Natural killer cell (primary cell): ENCODE measurements around the gene RABGAP1L. TPM values are rescaled to one million over a fixed set of nuclear protein-coding genes. Genes with fewer than 3 reads are reported as not detected.
"Not testable (repeated sequence)": the region's sequence is repeated elsewhere in the genome, so short reads cannot be mapped to it uniquely, and the experiment has no call there.

ENCODE experiments used
- ATAC-seq, 3 donors: fragments of 150-1000 bp in 2 of 3; fragments of 200-7000 bp in 1 of 3; cut with Tn5 transposase; 1 replicate in 1 of 3; 2 replicates in 2 of 3; pipeline ENCODE4 v1.10.0; 2021; ENCODE audit warnings: mild to moderate bottlenecking in 2 of 3, moderate library complexity in 2 of 3
- DNase-seq, 2 donors: peaks; one replicate each; pipeline versions ENCODE4 v3.0.0 to v3.0.0-alpha.2; 2013 to 2021; ENCODE audit warnings: mixed read lengths in 1 of 2
- H3K27ac ChIP-seq: one replicate; pipeline ENCODE4 v1.5.1; 2013; ENCODE audit warnings: mild to moderate bottlenecking, low read length
- H3K27me3 ChIP-seq: one replicate; pipeline ENCODE4 v1.6.1; 2013; ENCODE audit warnings: low read length; ENCODE audit not compliant: control insufficient read depth, insufficient read depth
- H3K36me3 ChIP-seq: one replicate; pipeline ENCODE4 v1.6.1; 2013; ENCODE audit warnings: low read length; ENCODE audit not compliant: control insufficient read depth, insufficient read depth
- H3K4me1 ChIP-seq: one replicate; pipeline ENCODE4 v1.6.1; 2013; ENCODE audit warnings: low read length; ENCODE audit not compliant: control insufficient read depth, insufficient read depth
- H3K4me3 ChIP-seq: one replicate; pipeline ENCODE4 v1.5.1; 2013; ENCODE audit warnings: low read length
- H3K9me3 ChIP-seq: one replicate; pipeline ENCODE4 v1.6.1; 2013; ENCODE audit warnings: low read length; ENCODE audit not compliant: control insufficient read depth, insufficient read depth
- H3K27ac Mint-ChIP-seq, 2 donors: one replicate each; pipeline ENCODE4 v1.8.0; 2022; ENCODE audit warnings: mild to moderate bottlenecking in 2 of 2, mixed read lengths in 2 of 2, moderate library complexity in 1 of 2
- H3K27me3 Mint-ChIP-seq, 2 donors: one replicate each; pipeline ENCODE4 v1.8.0; 2022; ENCODE audit warnings: low read depth in 2 of 2, mixed read lengths in 2 of 2
- H3K36me3 Mint-ChIP-seq: one replicate; pipeline ENCODE4 v1.8.0; 2022; ENCODE audit warnings: mixed read lengths
- H3K4me1 Mint-ChIP-seq, 2 donors: one replicate each; pipeline ENCODE4 v1.8.0; 2022; ENCODE audit warnings: mixed read lengths in 2 of 2
- H3K4me3 Mint-ChIP-seq: one replicate; pipeline ENCODE4 v1.8.0; 2022; ENCODE audit warnings: mild to moderate bottlenecking, moderate library complexity, mixed read lengths
- H3K9me3 Mint-ChIP-seq, 2 donors: one replicate each; pipeline ENCODE4 v1.8.0; 2022; ENCODE audit warnings: mixed read lengths in 2 of 2
- CTCF ChIP-seq: fragments of 200-600 bp; IDR thresholded peaks from one replicate; pipeline ENCODE4 v1.8.0; 2022; ENCODE audit warnings: antibody characterized with exemption
- WGBS: methylation state at CpG from one replicate; pipeline ENCODE4 v1.1.7; 2013; ENCODE audit warnings: missing lambda C conversion rate; ENCODE audit not compliant: insufficient coverage; 5-methylcytosine and 5-hydroxymethylcytosine counted together
- intact Hi-C: fragments of 100-400 bp; cut with micrococcal nuclease; formaldehyde crosslinking; loops from one replicate; pipeline ENCODE4 v1.14.2; 2022
- total RNA-seq, 4 donors: library from RNA; stranded (reverse); fragments of 120-200 nt in 1 of 4; gene quantifications; one replicate each; pipeline versions ENCODE4 v1.2.3 to v1.2.4, GENCODE V29; 2013 to 2022

RABGAP1L gene
- total RNA-seq, 3 donors from 2014 or later (not counting 1 experiment from before 2014, with no cell fraction given), result 145 to 168 (median 153) TPM

DNA sequence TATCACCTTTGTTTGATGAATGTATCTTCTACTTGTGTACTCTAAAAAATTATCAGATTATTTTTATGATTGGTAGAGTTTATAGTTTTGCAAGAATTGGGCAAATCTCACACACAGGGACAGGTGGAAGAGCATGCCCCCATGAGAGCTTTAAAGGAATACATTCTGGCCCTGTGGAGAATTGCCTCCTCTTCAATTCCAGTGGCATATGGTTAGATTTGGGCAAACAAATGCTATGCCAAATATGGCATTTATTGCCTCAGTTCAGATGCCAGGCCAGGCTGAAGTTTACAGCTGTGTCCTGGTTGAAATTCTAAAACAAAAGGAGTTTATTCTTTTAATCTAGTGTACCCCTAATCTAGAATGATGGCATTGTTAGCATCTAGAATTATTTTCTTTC lies 678.1 kb downstream of the RABGAP1L start:
- H3K36me3 ChIP-seq, result no peaks in the 10 kb centered on the region
- H3K4me1 ChIP-seq, result no peaks in the 10 kb centered on the region
- intact Hi-C loops, result no loop called here
- DNase-seq, result no peak
- H3K27ac ChIP-seq, result no peak overlapping the region
- no peaks in the 10 kb centered on the region for H3K36me3 Mint-ChIP-seq
- H3K9me3 Mint-ChIP-seq, result no peaks in the 10 kb centered on the region
- H3K4me3 Mint-ChIP-seq, result no peak overlapping the region
- no peaks in the 10 kb centered on the region for H3K9me3 ChIP-seq
- peaks cover 29 to 32% of the 10 kb centered on the region in 2 donors for H3K4me1 Mint-ChIP-seq
- TF ChIP-seq CTCF, result no peak
- no peak overlapping the region for H3K4me3 ChIP-seq
- no peak overlapping the region for H3K27ac Mint-ChIP-seq
- no peaks in the 10 kb centered on the region for H3K27me3 ChIP-seq
- no peaks in the 10 kb centered on the region for H3K27me3 Mint-ChIP-seq
- ATAC-seq, result no peak

DNA sequence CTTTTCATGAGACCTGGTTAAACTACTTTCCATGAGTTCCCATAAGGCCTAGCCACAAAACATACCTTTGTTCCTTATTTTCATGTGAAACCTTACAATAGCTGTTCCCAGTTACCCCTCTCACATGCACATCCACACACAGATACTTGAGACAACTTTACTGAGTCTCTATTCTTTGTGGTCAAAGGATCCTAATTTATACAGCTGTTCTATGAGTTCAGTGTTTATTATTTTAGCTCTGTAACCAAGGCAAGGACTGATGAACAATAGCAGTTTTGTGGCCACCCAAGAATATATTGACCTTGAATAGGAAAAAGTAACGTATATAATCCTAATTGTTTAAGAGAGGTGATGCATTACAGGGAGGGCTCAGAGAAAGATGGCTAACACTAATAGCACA lies 679.9 kb downstream of the RABGAP1L start:
- no peak for ATAC-seq
- Histone ChIP-seq H3K4me1 (no peaks in the 10 kb centered on the region), H3K4me3 (no peak overlapping the region), H3K27ac (no peak overlapping the region), H3K36me3 (no peaks in the 10 kb centered on the region), H3K27me3 (no peaks in the 10 kb centered on the region), H3K9me3 (no peaks in the 10 kb centered on the region)
- no peaks in the 10 kb centered on the region for H3K36me3 Mint-ChIP-seq
- H3K4me3 Mint-ChIP-seq, result no peak overlapping the region
- peak overlapping the region in 1 of 2 donors; percentile 18 for H3K27ac Mint-ChIP-seq
- DNase-seq, result no peak
- no peaks in the 10 kb centered on the region for H3K27me3 Mint-ChIP-seq
- 93% methylated on average over 1 of the region's 1 CpG for WGBS
- H3K4me1 Mint-ChIP-seq, result peaks cover 26 to 27% of the 10 kb centered on the region in 2 donors
- no peak for TF ChIP-seq CTCF
- H3K9me3 Mint-ChIP-seq, result no peaks in the 10 kb centered on the region
- intact Hi-C loops, result no loop called here

GRCh38 chr1:174841747-174842146 lies 682.4 kb downstream of the RABGAP1L start:
- no peaks in the 10 kb centered on the region for H3K27me3 ChIP-seq
- Mint-ChIP-seq H3K36me3 (no peaks in the 10 kb centered on the region), H3K27ac (peak overlapping the region; percentile 41 to 64), H3K4me1 (peaks cover 20 to 21% of the 10 kb centered on the region in 2 donors), H3K9me3 (no peaks in the 10 kb centered on the region), H3K4me3 (no peak overlapping the region), H3K27me3 (no peaks in the 10 kb centered on the region)
- H3K27ac ChIP-seq, result no peak overlapping the region
- intact Hi-C loops, result no loop called here
- no peak for DNase-seq
- no peak overlapping the region for H3K4me3 ChIP-seq
- no peaks in the 10 kb centered on the region for H3K4me1 ChIP-seq
- no peak for TF ChIP-seq CTCF
- H3K36me3 ChIP-seq, result no peaks in the 10 kb centered on the region
- ATAC-seq, result peak in 2 of 3 donors; percentile 58 to 60
- H3K9me3 ChIP-seq, result no peaks in the 10 kb centered on the region
- no CpG with 5 or more reads among the region's 1 CpG for WGBS

- H3K4me3 Mint-ChIP-seq, H3K4me3 ChIP-seq, H3K27me3 Mint-ChIP-seq, H3K27me3 ChIP-seq, ATAC-seq, H3K4me1 Mint-ChIP-seq, H3K9me3 Mint-ChIP-seq, H3K4me1 ChIP-seq, H3K27ac ChIP-seq, H3K36me3 ChIP-seq, H3K36me3 Mint-ChIP-seq, intact Hi-C loops, H3K9me3 ChIP-seq, DNase-seq: not testable (repeated sequence)
- 96% methylated on average over 3 of the region's 36 CpGs for WGBS
- peak overlapping the region in 1 of 2 donors; percentile 44 for H3K27ac Mint-ChIP-seq
Measured at GRCh38 chr1:174848593-174849560, 689.6 kb downstream of the RABGAP1L start.
